ENCODE measurements around the gene RALGDS. TPM values are rescaled to one million over a fixed set of nuclear protein-coding genes. Genes with fewer than 3 reads are reported as not detected.

RALGDS gene
- polyA plus RNA-seq, 1 donor (not counting 4 experiments of a cell fraction or from before 2014, with no cell fraction given), result 22.6 TPM

- Histone ChIP-seq H3K79me2 (ENCODE audit: control insufficient read depth, insufficient read depth, low read length) (no peaks in the 10 kb centered on the region), H3K9me1 (ENCODE audit: control insufficient read depth, extremely low read depth, insufficient read depth, low read length) (no peaks in the 10 kb centered on the region), H3K36me3 (ENCODE audit: control insufficient read depth in 2 of 2, extremely low read depth in 1 of 2, insufficient read depth in 2 of 2, low read length in 2 of 2) (peaks cover 21 to 37% of the 10 kb centered on the region in 2 experiments), H3K9ac (ENCODE audit: control insufficient read depth, extremely low read depth, insufficient read depth, low read length) (no peak overlapping the region), H3K4me3 (ENCODE audit: control insufficient read depth in 2 of 3, extremely low read depth in 1 of 3, insufficient read depth in 2 of 3, low read depth in 1 of 3, low read length in 3 of 3) (no peak overlapping the region), H3K4me1 (ENCODE audit: control insufficient read depth, extremely low read depth, insufficient read depth, low read length) (no peaks in the 10 kb centered on the region), H3K4me2 (ENCODE audit: control insufficient read depth, extremely low read depth, insufficient read depth, low read depth, low read length) (no peak overlapping the region), H2AFZ (ENCODE audit: control insufficient read depth, low read length) (no peak overlapping the region), H4K20me1 (ENCODE audit: control insufficient read depth, extremely low read depth, insufficient read depth, low read length) (no peaks in the 10 kb centered on the region), H3K27me3 (ENCODE audit: control insufficient read depth, extremely low read depth, insufficient read depth, low read length) (no peaks in the 10 kb centered on the region), H3K9me3 (ENCODE audit: control insufficient read depth, low read depth, low read length) (no peaks in the 10 kb centered on the region), H3K27ac (ENCODE audit: control insufficient read depth, insufficient read depth, low read length) (no peak overlapping the region)
- dilution Hi-C loops (cut with MboI; ENCODE audit: extremely low pct_ligation_motif_present, low sequenced_read_pairs), result no loop called here
- no peak for TF ChIP-seq EZH2 (IDR thresholded peaks at IDR 0.05; ENCODE audit: low read length)
- TF ChIP-seq, protein P1, sequence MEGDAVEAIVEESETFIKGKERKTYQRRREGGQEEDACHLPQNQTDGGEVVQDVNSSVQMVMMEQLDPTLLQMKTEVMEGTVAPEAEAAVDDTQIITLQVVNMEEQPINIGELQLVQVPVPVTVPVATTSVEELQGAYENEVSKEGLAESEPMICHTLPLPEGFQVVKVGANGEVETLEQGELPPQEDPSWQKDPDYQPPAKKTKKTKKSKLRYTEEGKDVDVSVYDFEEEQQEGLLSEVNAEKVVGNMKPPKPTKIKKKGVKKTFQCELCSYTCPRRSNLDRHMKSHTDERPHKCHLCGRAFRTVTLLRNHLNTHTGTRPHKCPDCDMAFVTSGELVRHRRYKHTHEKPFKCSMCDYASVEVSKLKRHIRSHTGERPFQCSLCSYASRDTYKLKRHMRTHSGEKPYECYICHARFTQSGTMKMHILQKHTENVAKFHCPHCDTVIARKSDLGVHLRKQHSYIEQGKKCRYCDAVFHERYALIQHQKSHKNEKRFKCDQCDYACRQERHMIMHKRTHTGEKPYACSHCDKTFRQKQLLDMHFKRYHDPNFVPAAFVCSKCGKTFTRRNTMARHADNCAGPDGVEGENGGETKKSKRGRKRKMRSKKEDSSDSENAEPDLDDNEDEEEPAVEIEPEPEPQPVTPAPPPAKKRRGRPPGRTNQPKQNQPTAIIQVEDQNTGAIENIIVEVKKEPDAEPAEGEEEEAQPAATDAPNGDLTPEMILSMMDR (optimal IDR thresholded peaks at IDR 0.05 in 1 of 3, IDR thresholded peaks at IDR 0.05 in 1 of 3, conservative IDR thresholded peaks at IDR 0.05 in 1 of 3; ENCODE audit: extremely low read depth in 1 of 3, insufficient read depth in 2 of 3, low read length in 3 of 3), result no peak
- FAIRE-seq (no peak), DNase-seq (ENCODE audit: low read depth, low spot score) (no peak)
Measured at GRCh38 chr9:133107245-133107722, 13.8 kb downstream of the RALGDS start.

DNA sequence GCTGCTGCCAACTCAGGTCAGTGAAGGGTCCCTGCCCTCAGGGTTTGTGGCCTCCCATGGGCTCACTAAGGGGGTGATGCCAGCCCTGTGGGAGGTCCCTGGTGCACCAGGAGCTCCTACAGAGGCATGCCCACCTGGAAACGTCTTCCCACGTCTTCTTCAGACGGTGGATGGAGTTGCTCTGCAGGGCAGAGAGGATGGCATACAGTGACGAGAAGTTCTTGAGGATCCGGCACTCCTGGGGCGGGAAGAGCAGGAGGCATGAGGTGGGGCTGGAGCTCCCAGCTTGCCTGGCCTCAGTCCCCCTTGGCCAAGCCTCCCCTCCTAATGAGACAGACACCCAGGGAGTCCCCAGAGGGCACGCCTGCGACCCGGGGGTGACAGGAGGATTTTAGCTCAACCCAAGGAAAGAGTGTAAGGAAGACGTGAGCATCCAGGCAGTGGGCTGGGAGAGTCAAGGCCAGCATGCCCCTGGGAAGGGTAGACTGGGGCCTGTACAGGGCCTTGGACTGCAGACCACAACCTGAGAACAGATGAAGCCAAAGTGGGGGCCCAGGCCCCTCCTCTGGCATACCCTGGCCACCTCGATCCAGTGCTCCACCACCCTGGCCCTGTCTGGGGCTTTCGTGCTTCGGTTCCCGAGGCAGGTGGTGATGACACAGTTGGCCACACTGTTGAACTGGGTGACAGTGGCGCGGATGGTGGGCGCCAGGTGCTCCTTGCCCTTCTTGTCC, 14.4 kb downstream of the RALGDS start:
- H3K9ac ChIP-seq (ENCODE audit: control insufficient read depth, extremely low read depth, insufficient read depth, low read length), result no peak overlapping the region
- H3K4me2 ChIP-seq (ENCODE audit: control insufficient read depth, extremely low read depth, insufficient read depth, low read depth, low read length), result no peak overlapping the region
- no peaks in the 10 kb centered on the region for H3K27me3 ChIP-seq (ENCODE audit: control insufficient read depth, extremely low read depth, insufficient read depth, low read length)
- H3K4me3 ChIP-seq (ENCODE audit: control insufficient read depth in 2 of 3, extremely low read depth in 1 of 3, insufficient read depth in 2 of 3, low read depth in 1 of 3, low read length in 3 of 3), result no peak overlapping the region
- H3K36me3 ChIP-seq (ENCODE audit: control insufficient read depth in 2 of 2, extremely low read depth in 1 of 2, insufficient read depth in 2 of 2, low read length in 2 of 2), result peaks cover 25 to 43% of the 10 kb centered on the region in 2 experiments
- no peaks in the 10 kb centered on the region for H3K79me2 ChIP-seq (ENCODE audit: control insufficient read depth, insufficient read depth, low read length)
- dilution Hi-C loops (cut with MboI; ENCODE audit: extremely low pct_ligation_motif_present, low sequenced_read_pairs), result no loop called here
- TF ChIP-seq, protein P1 (optimal IDR thresholded peaks at IDR 0.05 in 1 of 3, IDR thresholded peaks at IDR 0.05 in 1 of 3, conservative IDR thresholded peaks at IDR 0.05 in 1 of 3; ENCODE audit: extremely low read depth in 1 of 3, insufficient read depth in 2 of 3, low read length in 3 of 3), result no peak
- no peak for TF ChIP-seq EZH2 (IDR thresholded peaks at IDR 0.05; ENCODE audit: low read length)
- H3K4me1 ChIP-seq (ENCODE audit: control insufficient read depth, extremely low read depth, insufficient read depth, low read length), result no peaks in the 10 kb centered on the region
- H4K20me1 ChIP-seq (ENCODE audit: control insufficient read depth, extremely low read depth, insufficient read depth, low read length), result no peaks in the 10 kb centered on the region
- DNase-seq (ENCODE audit: low read depth, low spot score), result no peak
- no peak overlapping the region for H2AFZ ChIP-seq (ENCODE audit: control insufficient read depth, low read length)
- no peaks in the 10 kb centered on the region for H3K9me3 ChIP-seq (ENCODE audit: control insufficient read depth, low read depth, low read length)
- no peak overlapping the region for H3K27ac ChIP-seq (ENCODE audit: control insufficient read depth, insufficient read depth, low read length)
- FAIRE-seq, result no peak
- H3K9me1 ChIP-seq (ENCODE audit: control insufficient read depth, extremely low read depth, insufficient read depth, low read length), result no peaks in the 10 kb centered on the region
